ENCODE data around the gene NOP10. TPM values are rescaled to one million over a fixed set of nuclear protein-coding genes. Genes with fewer than 3 reads are reported as not detected.

Gene NOP10
- total RNA-seq, 2 experiments from 2014 or later = 180 to 182 TPM

- H3K9me3 Mint-ChIP-seq (ENCODE audit: insufficient read depth) = no peaks in the 10 kb centered on the region
- H3K27me3 Mint-ChIP-seq (ENCODE audit: low read depth) = no peaks in the 10 kb centered on the region
- POLR2A ChIA-PET = interaction anchor here (0.8 to 3.5 kb wide), 13 partner anchors 10 to 265 kb away, joined by 3 to 33 read pairs (median 5); partner anchors contain the start of genes EMC7, GOLGA8B, NOP10 and NUTM1
- peaks cover 39% of the 10 kb centered on the region for H3K4me1 Mint-ChIP-seq (ENCODE audit: low read depth)
- ATAC-seq (peak; percentile 20), DNase-seq (peak; percentile 73)
- H3K4me3 Mint-ChIP-seq = peak overlapping the region; percentile 95
- CTCF ChIA-PET = interaction anchor here (0.7 to 4.7 kb wide), 37 partner anchors 8 to 304 kb away, joined by 3 to 93 read pairs (median 7); partner anchors contain the start of genes EMC4, GOLGA8A, KATNBL1 and NOP10
- peaks cover 20% of the 10 kb centered on the region for H3K36me3 Mint-ChIP-seq (ENCODE audit: low read depth)
- H3K27ac Mint-ChIP-seq = peak overlapping the region; percentile 86
Measured at GRCh38 chr15:34366271-34367065, 23.5 kb upstream of the NOP10 start.

GRCh38 chr15:34365836-34366235 is 22.9 kb upstream of the NOP10 start:
- DNase-seq (no peak), ATAC-seq (no peak)
- Mint-ChIP-seq H3K9me3 (ENCODE audit: insufficient read depth) (no peaks in the 10 kb centered on the region), H3K36me3 (ENCODE audit: low read depth) (peaks cover 26% of the 10 kb centered on the region), H3K27ac (peak overlapping the region; percentile 86), H3K4me1 (ENCODE audit: low read depth) (peaks cover 39% of the 10 kb centered on the region), H3K4me3 (peak overlapping the region; percentile 95), H3K27me3 (ENCODE audit: low read depth) (no peaks in the 10 kb centered on the region)
- ChIA-PET CTCF (interaction anchor here (0.7 to 4.7 kb wide), 13 partner anchors 11 to 222 kb away, joined by 3 to 93 read pairs (median 10); partner anchors contain the start of genes EMC4, GOLGA8A, NOP10 and NUTM1), POLR2A (interaction anchor here (1.3 to 3.5 kb wide), 5 partner anchors 23 to 264 kb away, joined by 4 to 33 read pairs (median 9); partner anchors contain the start of genes EMC7, GOLGA8B, NOP10 and NUTM1)

GRCh38 chr15:34365091-34365825 is 22.3 kb upstream of the NOP10 start:
- peak overlapping the region; percentile 86 for H3K27ac Mint-ChIP-seq
- H3K4me3 Mint-ChIP-seq = peak overlapping the region; percentile 95
- ChIA-PET CTCF (interaction anchor here (1.7 to 4.7 kb wide), 6 partner anchors 22 to 223 kb away, joined by 10 to 93 read pairs (median 15); partner anchors contain the start of genes GOLGA8A, NOP10, NUTM1 and SLC12A6), POLR2A (interaction anchor here (3.1 to 3.5 kb wide), 2 partner anchors 22 to 28 kb away, joined by 17 to 33 read pairs; partner anchors contain the start of genes NOP10, NUTM1 and SLC12A6)
- H3K9me3 Mint-ChIP-seq (ENCODE audit: insufficient read depth) = no peaks in the 10 kb centered on the region
- DNase-seq (no peak), ATAC-seq (no peak)
- peaks cover 39% of the 10 kb centered on the region for H3K4me1 Mint-ChIP-seq (ENCODE audit: low read depth)
- H3K36me3 Mint-ChIP-seq (ENCODE audit: low read depth) = peaks cover 31% of the 10 kb centered on the region
- no peaks in the 10 kb centered on the region for H3K27me3 Mint-ChIP-seq (ENCODE audit: low read depth)

GRCh38 chr15:34364041-34364440 is 21.1 kb upstream of the NOP10 start:
- DNase-seq (no peak), ATAC-seq (no peak)
- Mint-ChIP-seq H3K4me1 (ENCODE audit: low read depth) (peaks cover 36% of the 10 kb centered on the region), H3K36me3 (ENCODE audit: low read depth) (peaks cover 40% of the 10 kb centered on the region), H3K9me3 (ENCODE audit: insufficient read depth) (no peaks in the 10 kb centered on the region), H3K27ac (no peak overlapping the region), H3K27me3 (ENCODE audit: low read depth) (no peaks in the 10 kb centered on the region), H3K4me3 (no peak overlapping the region)
- POLR2A ChIA-PET = no interaction called here
- CTCF ChIA-PET = no interaction called here

- ChIA-PET CTCF (no interaction called here), POLR2A (no interaction called here)
- no peak overlapping the region for H3K4me3 Mint-ChIP-seq
- no peak overlapping the region for H3K27ac Mint-ChIP-seq
- H3K4me1 Mint-ChIP-seq (ENCODE audit: low read depth) = peaks cover 28% of the 10 kb centered on the region
- ATAC-seq = no peak
- H3K9me3 Mint-ChIP-seq (ENCODE audit: insufficient read depth) = no peaks in the 10 kb centered on the region
- peaks cover 50% of the 10 kb centered on the region for H3K36me3 Mint-ChIP-seq (ENCODE audit: low read depth)
- H3K27me3 Mint-ChIP-seq (ENCODE audit: low read depth) = no peaks in the 10 kb centered on the region
- no peak for DNase-seq
Measured at GRCh38 chr15:34362047-34362773, 19.3 kb upstream of the NOP10 start.

- Mint-ChIP-seq H3K4me1 (ENCODE audit: low read depth) (peaks cover 28% of the 10 kb centered on the region), H3K27me3 (ENCODE audit: low read depth) (no peaks in the 10 kb centered on the region), H3K36me3 (ENCODE audit: low read depth) (peaks cover 54% of the 10 kb centered on the region), H3K27ac (no peak overlapping the region), H3K9me3 (ENCODE audit: insufficient read depth) (no peaks in the 10 kb centered on the region), H3K4me3 (no peak overlapping the region)
- ChIA-PET POLR2A (interaction anchor here (0.8 kb wide), 1 partner anchor 23 kb away, joined by 3 read pairs; no protein-coding TSS in a partner anchor), CTCF (interaction anchor here (1.4 to 2.0 kb wide), 2 partner anchors 18 to 120 kb away, joined by 9 read pairs; partner anchors contain the start of genes NOP10 and NUTM1)
- no peak for ATAC-seq
- no peak for DNase-seq
Measured at GRCh38 chr15:34361278-34361677, 18.3 kb upstream of the NOP10 start.

GRCh38 chr15:34360298-34360697 is 17.4 kb upstream of the NOP10 start:
- H3K27ac Mint-ChIP-seq = no peak overlapping the region
- H3K36me3 Mint-ChIP-seq (ENCODE audit: low read depth) = peaks cover 59% of the 10 kb centered on the region
- POLR2A ChIA-PET = no interaction called here

GRCh38 chr15:34359416-34359815 is 16.5 kb upstream of the NOP10 start:
- Mint-ChIP-seq H3K4me3 (no peak overlapping the region), H3K9me3 (ENCODE audit: insufficient read depth) (no peaks in the 10 kb centered on the region), H3K27ac (peak overlapping the region; percentile 45), H3K36me3 (ENCODE audit: low read depth) (peaks cover 55% of the 10 kb centered on the region), H3K4me1 (ENCODE audit: low read depth) (peaks cover 12% of the 10 kb centered on the region), H3K27me3 (ENCODE audit: low read depth) (no peaks in the 10 kb centered on the region)
- ATAC-seq (no peak), DNase-seq (no peak)
- POLR2A ChIA-PET = no interaction called here
- CTCF ChIA-PET = interaction anchor here (1.3 to 2.0 kb wide), 2 partner anchors 16 to 21 kb away, joined by 4 to 9 read pairs; partner anchors contain the start of genes NOP10 and NUTM1

More at GRCh38 chr15:34360298-34360697, 17.4 kb upstream of the NOP10 start:
- Mint-ChIP-seq H3K4me3 (no peak overlapping the region), H3K27me3 (ENCODE audit: low read depth) (no peaks in the 10 kb centered on the region), H3K4me1 (ENCODE audit: low read depth) (peaks cover 20% of the 10 kb centered on the region), H3K9me3 (ENCODE audit: insufficient read depth) (no peaks in the 10 kb centered on the region)
- DNase-seq (no peak), ATAC-seq (no peak)
- CTCF ChIA-PET = interaction anchor here (1.3 to 2.0 kb wide), 3 partner anchors 17 to 119 kb away, joined by 4 to 9 read pairs (median 9); partner anchors contain the start of genes NOP10 and NUTM1

- CTCF ChIA-PET = interaction anchor here (1.1 to 6.7 kb wide), 2 partner anchors 9 to 16 kb away, joined by 11 to 26 read pairs; partner anchors contain the start of genes LPCAT4, NOP10 and NUTM1
- H3K36me3 Mint-ChIP-seq (ENCODE audit: low read depth) = peaks cover 55% of the 10 kb centered on the region
- no peak overlapping the region for H3K4me3 Mint-ChIP-seq
- H3K27ac Mint-ChIP-seq = peak overlapping the region; percentile 45
- ATAC-seq (no peak), DNase-seq (no peak)
- H3K9me3 Mint-ChIP-seq (ENCODE audit: insufficient read depth) = no peaks in the 10 kb centered on the region
- H3K4me1 Mint-ChIP-seq (ENCODE audit: low read depth) = peaks cover 12% of the 10 kb centered on the region
- H3K27me3 Mint-ChIP-seq (ENCODE audit: low read depth) = no peaks in the 10 kb centered on the region
- POLR2A ChIA-PET = no interaction called here
Measured at GRCh38 chr15:34358948-34359347, 16.0 kb upstream of the NOP10 start.

- Mint-ChIP-seq H3K36me3 (ENCODE audit: low read depth) (peaks cover 51% of the 10 kb centered on the region), H3K27ac (no peak overlapping the region), H3K9me3 (ENCODE audit: insufficient read depth) (no peaks in the 10 kb centered on the region), H3K4me3 (no peak overlapping the region), H3K27me3 (ENCODE audit: low read depth) (no peaks in the 10 kb centered on the region), H3K4me1 (ENCODE audit: low read depth) (peaks cover 9% of the 10 kb centered on the region)
- ATAC-seq (no peak), DNase-seq (no peak)
- ChIA-PET CTCF (interaction anchor here (1.1 to 6.7 kb wide), 2 partner anchors 9 to 15 kb away, joined by 11 to 26 read pairs; partner anchors contain the start of genes LPCAT4, NOP10 and NUTM1), POLR2A (no interaction called here)
Measured at GRCh38 chr15:34358367-34358766, 15.4 kb upstream of the NOP10 start.

- peaks cover 4% of the 10 kb centered on the region for H3K4me1 Mint-ChIP-seq (ENCODE audit: low read depth)
- peaks cover 46% of the 10 kb centered on the region for H3K36me3 Mint-ChIP-seq (ENCODE audit: low read depth)
- CTCF ChIA-PET = interaction anchor here (1.1 to 6.7 kb wide), 2 partner anchors 10 to 14 kb away, joined by 11 to 26 read pairs; partner anchors contain the start of genes LPCAT4, NOP10 and NUTM1
Measured at GRCh38 chr15:34357653-34358052, 14.7 kb upstream of the NOP10 start.

More at GRCh38 chr15:34357653-34358052, 14.7 kb upstream of the NOP10 start:
- POLR2A ChIA-PET = no interaction called here
- H3K27me3 Mint-ChIP-seq (ENCODE audit: low read depth) = no peaks in the 10 kb centered on the region
- ATAC-seq = no peak
- no peaks in the 10 kb centered on the region for H3K9me3 Mint-ChIP-seq (ENCODE audit: insufficient read depth)
- no peak for DNase-seq
- no peak overlapping the region for H3K4me3 Mint-ChIP-seq
- H3K27ac Mint-ChIP-seq = no peak overlapping the region

All from activated CD8-positive, alpha-beta T cell treated with anti-CD3 and anti-CD28 coated beads, Interleukin-2, amount 10 ng/mL, durations not matched to agents 7 days and 5 days (primary cell).